Measurements from ENCODE around the gene RPS6KL1.

- TF ChIP-seq POLR2A (IDR thresholded peaks at IDR 0.05) (no peak), CTCF (IDR thresholded peaks at IDR 0.05) (no peak), EP300 (IDR thresholded peaks at IDR 0.05) (no peak)
These were observed 11.0 kb upstream of the RPS6KL1 start for GRCh38 chr14:74934041-74934440.

Data from suprapubic skin (tissue), 3 donors.